ENCODE results near the gene PCBP3. TPM values are rescaled to one million over a fixed set of nuclear protein-coding genes. Genes with fewer than 3 reads are reported as not detected.
"Not testable (repeated sequence)": the region's sequence is repeated elsewhere in the genome, so short reads cannot be mapped to it uniquely, and the experiment has no call there.

PCBP3 gene
- polyA plus RNA-seq, 1 experiment = 1.6 TPM

DNA sequence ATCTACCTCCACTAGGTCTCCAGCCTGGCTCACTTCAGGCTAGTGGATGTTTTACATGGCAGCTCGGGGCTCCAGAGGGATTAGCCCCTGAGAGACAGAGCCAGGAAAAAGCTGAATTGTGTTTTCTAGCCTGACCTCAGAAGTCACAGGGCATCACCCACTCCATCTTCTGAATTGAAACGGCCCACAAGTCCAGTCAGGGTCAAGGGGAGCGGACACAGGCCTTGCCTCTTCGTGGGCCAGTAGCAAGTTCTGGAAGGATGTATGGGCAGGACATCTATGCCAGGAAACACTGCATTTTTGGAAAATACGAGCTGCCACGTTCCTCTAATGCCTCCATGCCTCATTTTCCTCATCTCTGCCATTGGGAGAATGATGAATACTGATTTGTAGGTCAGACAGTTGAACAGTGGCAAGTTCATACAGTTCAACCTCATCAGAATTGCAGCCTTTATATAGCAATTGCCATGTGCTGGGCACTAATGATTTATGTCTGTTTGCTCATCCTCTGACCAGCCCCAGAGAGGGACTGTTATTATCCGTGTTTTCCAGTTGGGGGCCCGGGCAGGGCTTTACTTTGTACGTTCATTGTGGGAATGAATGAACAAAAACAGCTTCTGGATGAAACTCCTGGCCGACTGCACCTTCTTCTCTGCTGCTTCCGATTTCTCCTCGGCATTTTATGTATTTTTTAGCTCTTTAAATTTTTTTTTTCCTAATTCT is 23.2 kb upstream of the PCBP3 start:
- Histone ChIP-seq H3K27ac (ENCODE audit: low read depth, low read length) (no peak overlapping the region), H3K27me3 (ENCODE audit: control insufficient read depth, insufficient read depth, low read length) (peaks cover 39% of the 10 kb centered on the region), H3K4me3 (ENCODE audit: low read depth, low read length) (no peak overlapping the region), H3K9me3 (ENCODE audit: control insufficient read depth, insufficient read depth, low read length) (peaks cover 8% of the 10 kb centered on the region)
- no peak for DNase-seq (ENCODE audit: low read depth, low spot score)
- POLR2A ChIA-PET = no interaction called here
- TF ChIP-seq CTCF (IDR thresholded peaks at IDR 0.05; ENCODE audit: low read depth, low read length) = no peak
- CTCF ChIA-PET = interaction anchor here (0.7 to 1.6 kb wide), 2 partner anchors 64 to 302 kb away, joined by 3 to 7 read pairs; no protein-coding TSS in a partner anchor

DNA sequence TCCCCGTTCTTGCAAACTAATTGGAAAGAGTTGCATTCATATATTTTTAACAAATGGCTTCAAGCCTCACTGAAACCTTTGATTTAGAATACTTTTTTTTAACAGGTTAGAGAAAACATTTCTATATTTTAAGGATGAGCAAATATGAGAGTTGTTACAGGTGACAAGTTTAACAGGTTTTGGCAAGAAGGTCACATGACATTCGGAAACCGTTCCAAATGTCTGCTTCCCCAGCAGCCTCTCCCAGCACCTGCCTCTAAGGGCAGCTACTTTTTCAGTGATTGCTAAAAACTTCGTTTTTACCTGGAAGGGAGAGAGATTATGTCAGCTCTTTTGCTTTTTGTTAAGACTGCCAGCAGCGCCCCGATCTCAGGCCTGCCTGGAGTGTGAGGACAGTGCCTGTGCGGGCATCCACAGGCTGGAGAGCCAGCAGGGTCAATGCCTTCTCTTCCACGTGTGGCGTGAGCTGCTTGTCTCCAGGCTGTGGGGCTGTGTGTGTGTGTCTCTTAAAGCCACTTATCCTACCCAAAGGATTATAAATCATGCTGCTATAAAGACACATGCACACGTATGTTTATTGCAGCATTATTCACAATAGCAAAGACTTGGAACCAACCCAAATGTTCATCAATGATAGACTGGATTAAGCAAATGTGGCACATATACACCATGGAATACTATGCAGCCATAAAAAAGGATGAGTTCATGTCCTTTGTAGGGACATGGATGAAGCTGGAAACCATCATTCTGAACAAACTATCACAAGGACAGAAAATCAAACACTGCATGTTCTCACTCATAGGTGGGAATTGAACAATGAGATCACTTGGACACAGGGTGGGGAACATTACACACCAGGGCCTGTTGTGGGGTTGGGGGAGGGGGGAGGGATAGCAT is 21.8 kb upstream of the PCBP3 start:
- POLR2A ChIA-PET; DNase-seq (ENCODE audit: low read depth, low spot score); H3K27ac ChIP-seq (ENCODE audit: low read depth, low read length); H3K4me3 ChIP-seq (ENCODE audit: low read depth, low read length); H3K9me3 ChIP-seq (ENCODE audit: control insufficient read depth, insufficient read depth, low read length): not testable (repeated sequence)
- peaks cover 34% of the 10 kb centered on the region for H3K27me3 ChIP-seq (ENCODE audit: control insufficient read depth, insufficient read depth, low read length)
- CTCF ChIA-PET = interaction anchor here (0.7 kb wide), 1 partner anchor 301 kb away, joined by 3 read pairs; no protein-coding TSS in a partner anchor

GRCh38 chr21:45622416-45623097 is 21.0 kb upstream of the PCBP3 start:
- TF ChIP-seq CTCF (IDR thresholded peaks at IDR 0.05; ENCODE audit: low read depth, low read length) = no peak
- CTCF ChIA-PET = no interaction called here
- POLR2A ChIA-PET = no interaction called here
- H3K9me3 ChIP-seq (ENCODE audit: control insufficient read depth, insufficient read depth, low read length) = peaks cover 8% of the 10 kb centered on the region
- no peak for DNase-seq (ENCODE audit: low read depth, low spot score)
- no peak overlapping the region for H3K4me3 ChIP-seq (ENCODE audit: low read depth, low read length)
- no peak overlapping the region for H3K27ac ChIP-seq (ENCODE audit: low read depth, low read length)
- H3K27me3 ChIP-seq (ENCODE audit: control insufficient read depth, insufficient read depth, low read length) = peaks cover 31% of the 10 kb centered on the region

DNA sequence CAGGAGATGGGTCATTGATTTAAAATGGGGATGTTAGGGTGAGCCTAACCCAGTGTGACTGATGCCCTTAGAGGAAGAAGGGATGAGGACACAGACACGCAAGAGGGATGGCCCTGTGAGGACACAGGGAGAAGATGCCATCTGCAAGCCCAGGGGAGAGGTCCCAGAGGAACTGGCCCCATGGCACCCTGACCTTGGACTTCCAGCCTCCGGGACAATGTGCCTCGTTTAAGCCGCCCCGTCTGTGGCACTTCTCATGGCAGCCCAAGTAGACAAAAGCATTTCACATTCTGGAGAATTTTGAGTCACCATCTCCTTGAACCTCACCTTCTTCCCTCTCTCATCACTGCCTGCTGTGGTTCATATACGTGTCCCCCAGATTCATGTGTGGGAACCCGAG is 20.1 kb upstream of the PCBP3 start:
- no peak for DNase-seq (ENCODE audit: low read depth, low spot score)
- peaks cover 8% of the 10 kb centered on the region for H3K9me3 ChIP-seq (ENCODE audit: control insufficient read depth, insufficient read depth, low read length)
- ChIA-PET CTCF (no interaction called here), POLR2A (no interaction called here)
- H3K27me3 ChIP-seq (ENCODE audit: control insufficient read depth, insufficient read depth, low read length) = peaks cover 27% of the 10 kb centered on the region
- no peak for TF ChIP-seq CTCF (IDR thresholded peaks at IDR 0.05; ENCODE audit: low read depth, low read length)
- H3K4me3 ChIP-seq (ENCODE audit: low read depth, low read length) = no peak overlapping the region
- H3K27ac ChIP-seq (ENCODE audit: low read depth, low read length) = no peak overlapping the region

GRCh38 chr21:45626127-45626526 is 17.4 kb upstream of the PCBP3 start:
- H3K4me3 ChIP-seq (ENCODE audit: low read depth, low read length); DNase-seq (ENCODE audit: low read depth, low spot score); H3K9me3 ChIP-seq (ENCODE audit: control insufficient read depth, insufficient read depth, low read length); H3K27ac ChIP-seq (ENCODE audit: low read depth, low read length); POLR2A ChIA-PET; CTCF ChIA-PET: not testable (repeated sequence)
- peaks cover 29% of the 10 kb centered on the region for H3K27me3 ChIP-seq (ENCODE audit: control insufficient read depth, insufficient read depth, low read length)
